Fibroblast of upper back skin (primary cell): ENCODE data around the gene HMGB1.

Experiments
- DNase-seq: peaks from one replicate; pipeline ENCODE4 v3.0.0-alpha.2; 2013

The HMGB1 gene

GRCh38 chr13:30465593-30466357 is at the start of gene HMGB1:
Gene HMGB1, minus strand, starts transcription at chr13:30465936. Its CDS starts 2,256 bp downstream, at chr13:30463680.
- peak; percentile 99 for DNase-seq

- DNase-seq: no peak
These were observed 45.2 kb upstream of the HMGB1 start for GRCh38 chr13:30510811-30511371.

GRCh38 chr13:30510091-30510490 is 44.4 kb upstream of the HMGB1 start:
- DNase-seq: no peak

GRCh38 chr13:30509254-30510050 is 43.7 kb upstream of the HMGB1 start:
- no peak for DNase-seq

GRCh38 chr13:30504081-30504480 is 38.3 kb upstream of the HMGB1 start:
- DNase-seq: no peak

- DNase-seq: no peak
These were observed 36.5 kb upstream of the HMGB1 start for GRCh38 chr13:30502237-30502636.

- DNase-seq: no peak
These were observed 33.6 kb upstream of the HMGB1 start for GRCh38 chr13:30499338-30499737.

- no peak for DNase-seq
These were observed 30.4 kb upstream of the HMGB1 start for GRCh38 chr13:30496147-30496546.

GRCh38 chr13:30495746-30496145 is 30.0 kb upstream of the HMGB1 start:
- DNase-seq: no peak

GRCh38 chr13:30493658-30494381 is 28.1 kb upstream of the HMGB1 start:
- no peak for DNase-seq

- DNase-seq: no peak
These were observed 21.3 kb upstream of the HMGB1 start for GRCh38 chr13:30487075-30487470.

- peak; percentile 25 for DNase-seq
These were observed 20.7 kb upstream of the HMGB1 start for GRCh38 chr13:30486230-30487074.

GRCh38 chr13:30481241-30481760 is 15.6 kb upstream of the HMGB1 start:
- no peak for DNase-seq

- no peak for DNase-seq
These were observed 14.7 kb upstream of the HMGB1 start for GRCh38 chr13:30480292-30480950.

GRCh38 chr13:30479883-30480219 is 14.1 kb upstream of the HMGB1 start:
- no peak for DNase-seq

- DNase-seq: no peak
These were observed 13.6 kb upstream of the HMGB1 start for GRCh38 chr13:30479154-30479882.

- no peak for DNase-seq
These were observed 11.8 kb upstream of the HMGB1 start for GRCh38 chr13:30477346-30478195.

- no peak for DNase-seq
These were observed 7.9 kb upstream of the HMGB1 start for GRCh38 chr13:30473675-30474074.

- no peak for DNase-seq
These were observed 1.1 kb upstream of the HMGB1 start for GRCh38 chr13:30466841-30467252.

GRCh38 chr13:30466358-30466714 is 600 bp upstream of the HMGB1 start:
- DNase-seq: no peak
